GM20000 (cell line): ENCODE results near the gene BRICD5.

ENCODE experiments used
- DNase-seq: peaks from one replicate; pipeline ENCODE4 v3.0.0; 2012; ENCODE audit warnings: low spot score
- TF ChIP-seq, protein P1 (sequence below): IDR thresholded peaks from 2 replicates; pipeline ENCODE4 v1.5.1; 2012; ENCODE audit warnings: mild to moderate bottlenecking, control low read depth; ENCODE audit errors: extremely low read depth, missing control alignments

BRICD5 gene

DNA sequence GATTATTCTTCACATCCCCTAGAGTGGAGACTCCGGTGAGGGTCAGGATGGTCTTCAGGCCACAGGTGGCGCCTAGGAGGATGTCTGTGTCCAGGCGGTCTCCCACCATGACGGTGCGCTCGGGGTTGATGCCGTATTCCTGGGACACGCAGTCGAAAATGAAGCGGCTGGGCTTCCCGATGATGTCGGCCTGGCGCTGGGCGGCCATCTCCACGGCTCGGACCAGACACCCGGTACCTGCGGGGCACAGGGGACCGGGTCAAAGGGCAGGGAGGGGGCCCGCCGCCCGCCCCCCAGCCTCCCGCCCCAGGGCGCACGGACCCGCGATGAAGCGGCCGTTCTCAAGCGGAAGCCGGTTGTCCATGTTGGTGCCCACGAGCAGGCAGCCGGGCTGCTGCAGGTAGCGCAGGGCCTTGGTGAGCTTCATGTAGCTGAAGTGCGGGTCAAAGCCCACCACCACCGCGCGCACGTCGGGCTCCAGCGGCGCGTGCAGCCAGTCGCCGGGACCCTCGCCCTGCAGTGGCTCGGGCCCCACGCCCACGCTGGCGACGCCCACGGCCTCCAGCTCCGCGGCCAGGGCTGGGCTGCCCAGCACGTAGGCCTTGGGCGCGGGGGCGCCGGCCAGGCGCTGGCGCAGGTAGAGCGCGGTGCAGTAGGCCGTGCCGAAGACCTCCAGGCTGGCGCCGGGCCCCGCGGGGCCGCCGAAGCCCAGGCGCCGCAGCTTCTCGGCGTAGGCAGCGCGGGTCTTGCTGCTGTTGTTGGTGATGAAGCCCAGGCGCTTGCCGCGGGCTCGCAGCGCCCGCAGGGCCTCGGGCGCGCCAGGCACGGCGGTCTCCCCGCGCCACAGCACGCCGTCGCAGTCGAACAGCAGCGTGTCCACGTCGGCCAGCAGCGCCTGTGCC, 3.4 kb upstream of the BRICD5 start:
- DNase-seq, result no peak
- TF ChIP-seq, protein P1, sequence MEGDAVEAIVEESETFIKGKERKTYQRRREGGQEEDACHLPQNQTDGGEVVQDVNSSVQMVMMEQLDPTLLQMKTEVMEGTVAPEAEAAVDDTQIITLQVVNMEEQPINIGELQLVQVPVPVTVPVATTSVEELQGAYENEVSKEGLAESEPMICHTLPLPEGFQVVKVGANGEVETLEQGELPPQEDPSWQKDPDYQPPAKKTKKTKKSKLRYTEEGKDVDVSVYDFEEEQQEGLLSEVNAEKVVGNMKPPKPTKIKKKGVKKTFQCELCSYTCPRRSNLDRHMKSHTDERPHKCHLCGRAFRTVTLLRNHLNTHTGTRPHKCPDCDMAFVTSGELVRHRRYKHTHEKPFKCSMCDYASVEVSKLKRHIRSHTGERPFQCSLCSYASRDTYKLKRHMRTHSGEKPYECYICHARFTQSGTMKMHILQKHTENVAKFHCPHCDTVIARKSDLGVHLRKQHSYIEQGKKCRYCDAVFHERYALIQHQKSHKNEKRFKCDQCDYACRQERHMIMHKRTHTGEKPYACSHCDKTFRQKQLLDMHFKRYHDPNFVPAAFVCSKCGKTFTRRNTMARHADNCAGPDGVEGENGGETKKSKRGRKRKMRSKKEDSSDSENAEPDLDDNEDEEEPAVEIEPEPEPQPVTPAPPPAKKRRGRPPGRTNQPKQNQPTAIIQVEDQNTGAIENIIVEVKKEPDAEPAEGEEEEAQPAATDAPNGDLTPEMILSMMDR, result no peak

DNA sequence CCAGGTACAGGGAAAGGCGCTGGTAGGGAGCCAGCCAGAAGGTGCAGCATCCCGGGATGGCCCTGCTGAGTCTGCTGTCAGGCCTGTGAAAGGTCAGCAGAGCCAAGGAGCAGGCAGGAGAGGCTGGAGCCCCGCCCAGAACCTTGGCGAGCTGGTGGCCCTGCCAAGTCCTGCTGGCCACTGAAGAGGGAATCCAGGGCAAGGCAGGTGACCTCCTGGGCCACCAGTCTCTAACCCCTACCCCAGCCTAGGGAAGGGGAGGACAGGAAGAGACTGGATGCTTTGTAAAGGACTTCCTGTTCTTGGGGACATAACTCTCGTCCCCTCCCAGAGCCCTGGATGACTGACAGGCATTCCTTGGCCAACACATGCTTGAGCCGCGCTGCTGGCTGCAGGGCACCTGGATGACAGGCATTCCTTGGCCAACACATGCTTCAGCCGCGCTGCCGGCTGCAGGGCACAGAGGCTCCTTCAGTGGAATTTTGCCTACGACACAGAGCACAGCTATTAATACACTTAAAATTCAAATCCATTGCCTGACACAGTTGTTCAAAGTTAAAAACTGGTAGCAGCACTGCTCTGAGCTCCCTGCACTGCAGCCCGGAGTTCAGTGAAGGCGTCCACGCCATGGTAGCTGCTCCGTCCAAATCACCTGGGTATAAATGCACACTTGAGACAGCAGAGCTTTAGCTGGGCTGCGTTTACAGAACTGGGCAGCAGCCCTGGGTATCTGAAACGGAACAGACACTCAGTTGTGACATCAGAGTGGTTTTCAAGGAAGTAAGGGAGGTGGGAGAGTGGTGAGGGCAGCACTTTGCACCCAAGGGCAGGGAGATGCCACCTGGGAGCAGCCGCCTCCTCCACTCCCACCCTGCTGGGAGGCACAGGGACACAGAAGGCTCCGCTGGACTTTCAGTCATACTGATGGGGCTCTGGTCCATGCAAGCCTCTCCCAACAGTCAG, 2.0 kb upstream of the BRICD5 start:
- TF ChIP-seq, protein P1, result no peak
- no peak for DNase-seq

DNA sequence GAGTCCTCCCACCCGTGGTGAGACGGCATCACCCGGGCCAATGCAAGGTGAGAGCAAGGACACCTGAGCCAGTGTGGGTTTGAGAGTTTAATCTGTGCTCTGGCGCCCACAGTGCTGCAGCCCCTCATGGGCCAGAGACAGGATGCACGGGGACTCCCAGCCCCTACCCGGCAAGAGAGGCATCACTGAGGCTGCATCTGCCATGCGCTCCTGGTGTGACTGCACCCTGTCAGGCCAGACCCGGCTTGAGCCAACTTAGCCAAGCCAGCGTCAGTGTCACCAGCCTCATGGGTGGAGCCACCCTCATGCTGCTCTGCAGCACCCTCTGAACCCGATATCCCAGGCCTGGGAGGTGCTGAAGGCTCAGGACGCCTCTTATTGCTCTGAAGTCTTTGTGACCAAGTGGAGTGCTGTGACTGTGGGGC, 1.3 kb upstream of the BRICD5 start:
- DNase-seq, result no peak
- TF ChIP-seq, protein P1, result no peak

DNA sequence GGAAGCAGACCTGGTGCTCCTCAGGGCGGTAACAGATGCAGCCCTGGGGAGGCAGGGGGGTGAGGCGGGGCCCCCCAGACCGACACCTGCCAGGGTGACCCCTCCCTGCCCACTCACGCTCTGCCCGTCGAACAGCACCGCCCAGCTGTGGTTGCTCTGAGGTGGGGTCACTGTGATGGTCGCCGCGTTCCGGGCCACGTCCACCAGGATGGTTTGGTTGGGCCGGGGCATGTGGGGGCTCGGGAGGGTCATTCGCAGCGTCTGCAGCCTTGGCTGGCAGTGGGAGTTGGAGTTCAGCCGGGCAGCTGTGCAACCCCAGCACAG, 692 bp downstream of the BRICD5 start:
- TF ChIP-seq, protein P1, result no peak
- DNase-seq, result no peak

DNA sequence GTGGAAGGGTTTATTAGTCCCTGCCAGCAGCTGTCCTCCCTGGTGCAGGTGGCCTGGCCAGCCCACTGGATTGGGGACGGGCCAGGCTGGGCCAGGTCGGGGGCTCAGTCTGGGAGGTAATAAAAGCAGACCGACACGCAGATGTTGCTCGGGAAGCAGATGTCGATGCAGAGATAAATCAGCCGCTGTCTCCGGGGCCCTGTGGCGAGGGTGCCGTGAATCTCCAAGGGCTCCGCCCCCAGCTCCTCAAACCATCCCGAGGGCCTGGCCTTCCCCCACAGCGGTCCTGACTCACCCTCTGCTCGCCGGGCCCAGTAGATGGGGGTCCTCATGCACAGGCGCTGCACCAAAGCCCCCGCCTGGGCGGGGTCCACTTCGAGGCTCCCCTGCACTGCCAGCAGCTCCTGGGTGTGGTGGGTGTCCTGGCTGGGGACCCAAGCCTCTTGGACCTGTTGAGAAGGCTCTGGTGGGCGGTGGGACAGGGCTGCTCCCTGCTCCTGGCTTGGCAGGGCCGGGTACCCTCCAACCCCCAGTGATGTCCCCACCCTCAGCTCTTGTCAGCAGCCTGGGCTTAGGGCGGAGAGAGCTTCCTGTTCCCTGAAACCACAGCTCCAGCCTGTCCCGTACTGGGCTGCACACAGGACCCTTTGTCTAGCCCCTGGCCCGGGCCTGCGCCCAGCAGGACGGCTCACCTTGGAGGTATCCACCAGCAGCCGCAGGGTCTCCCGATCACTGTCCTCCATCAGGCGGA, 1.2 kb downstream of the BRICD5 start:
- TF ChIP-seq, protein P1, result no peak
- no peak for DNase-seq

DNA sequence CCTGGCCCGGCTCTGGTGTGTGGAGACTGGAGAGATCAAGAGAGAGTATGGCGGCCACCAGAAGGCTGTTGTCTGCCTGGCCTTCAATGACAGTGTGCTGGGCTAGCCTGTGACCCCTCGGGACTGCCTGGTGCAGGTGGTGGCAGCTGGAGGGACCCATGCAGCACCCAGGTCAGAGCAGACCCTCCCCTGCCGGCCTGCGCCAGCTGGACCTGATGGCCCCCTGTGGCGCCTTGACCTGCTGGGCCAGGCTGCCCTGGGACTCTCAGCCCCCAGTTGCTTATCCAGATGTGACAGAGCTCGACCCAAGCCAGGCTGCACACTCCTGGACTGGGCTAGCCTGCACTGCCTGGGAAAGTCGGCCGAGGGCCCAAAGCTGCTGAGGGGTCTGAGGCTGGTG, 1.9 kb downstream of the BRICD5 start:
- TF ChIP-seq, protein P1, result no peak

DNA sequence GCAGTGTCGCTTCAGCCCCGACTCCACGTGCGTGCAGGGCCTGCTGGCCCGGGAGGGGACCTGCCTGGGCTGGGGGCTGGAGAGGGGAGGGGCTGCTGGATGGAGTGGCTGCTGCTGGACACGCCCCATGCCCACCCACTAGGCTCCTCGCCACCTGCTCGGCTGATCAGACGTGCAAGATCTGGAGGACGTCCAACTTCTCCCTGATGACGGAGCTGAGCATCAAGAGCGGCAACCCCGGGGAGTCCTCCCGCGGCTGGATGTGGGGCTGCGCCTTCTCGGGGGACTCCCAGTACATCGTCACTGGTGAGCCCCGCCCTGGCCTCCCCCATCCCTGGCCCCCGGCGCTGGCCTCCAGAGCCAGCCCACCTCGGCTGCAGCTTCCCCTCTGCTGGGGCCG, 2.4 kb downstream of the BRICD5 start:
- no peak for DNase-seq
- TF ChIP-seq, protein P1, result no peak

More for the DNA sequence above, 1.9 kb downstream of the BRICD5 start:
- DNase-seq, result no peak
